ENCODE measurements around the gene CLOCK. TPM values are rescaled to one million over a fixed set of nuclear protein-coding genes. Genes with fewer than 3 reads are reported as not detected.
"Not testable (repeated sequence)": the region's sequence is repeated elsewhere in the genome, so short reads cannot be mapped to it uniquely, and the experiment has no call there.

The CLOCK gene
- total and polyA plus RNA-seq, 10 of the 15 experiments (the other 5 are each of a cell fraction or from before 2014, with no cell fraction given), result 2.8 to 11.7 (median 10.4) TPM

DNA sequence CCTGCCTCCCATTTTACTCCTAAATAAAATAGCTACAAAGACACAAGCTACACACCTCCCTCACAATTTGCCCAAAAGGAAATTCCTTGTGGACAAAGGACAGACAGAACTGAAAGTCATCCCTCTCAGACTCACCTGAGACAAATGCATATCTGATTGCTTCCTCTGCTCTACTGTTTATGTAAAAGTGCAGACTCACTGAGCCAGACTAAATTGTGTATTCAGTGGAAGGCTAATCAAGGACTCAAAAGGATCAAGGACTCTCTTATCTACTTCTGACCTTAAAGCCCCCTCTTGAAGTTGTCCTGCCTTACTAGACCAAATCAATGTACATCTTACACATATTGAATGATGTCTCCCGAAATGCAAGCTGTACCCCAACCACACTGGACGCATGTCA, 41.5 kb upstream of the CLOCK start (continued):
- TF ChIP-seq, protein P1, sequence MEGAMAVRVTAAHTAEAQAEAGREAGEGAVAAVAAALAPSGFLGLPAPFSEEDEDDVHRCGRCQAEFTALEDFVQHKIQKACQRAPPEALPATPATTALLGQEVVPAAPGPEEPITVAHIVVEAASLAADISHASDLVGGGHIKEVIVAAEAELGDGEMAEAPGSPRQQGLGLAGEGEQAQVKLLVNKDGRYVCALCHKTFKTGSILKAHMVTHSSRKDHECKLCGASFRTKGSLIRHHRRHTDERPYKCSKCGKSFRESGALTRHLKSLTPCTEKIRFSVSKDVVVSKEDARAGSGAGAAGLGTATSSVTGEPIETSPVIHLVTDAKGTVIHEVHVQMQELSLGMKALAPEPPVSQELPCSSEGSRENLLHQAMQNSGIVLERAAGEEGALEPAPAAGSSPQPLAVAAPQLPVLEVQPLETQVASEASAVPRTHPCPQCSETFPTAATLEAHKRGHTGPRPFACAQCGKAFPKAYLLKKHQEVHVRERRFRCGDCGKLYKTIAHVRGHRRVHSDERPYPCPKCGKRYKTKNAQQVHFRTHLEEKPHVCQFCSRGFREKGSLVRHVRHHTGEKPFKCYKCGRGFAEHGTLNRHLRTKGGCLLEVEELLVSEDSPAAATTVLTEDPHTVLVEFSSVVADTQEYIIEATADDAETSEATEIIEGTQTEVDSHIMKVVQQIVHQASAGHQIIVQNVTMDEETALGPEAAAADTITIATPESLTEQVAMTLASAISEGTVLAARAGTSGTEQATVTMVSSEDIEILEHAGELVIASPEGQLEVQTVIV (IDR thresholded peaks at IDR 0.05; ENCODE audit: borderline replicate concordance, partially characterized antibody), result no peak
- no peak for TF ChIP-seq FOS (IDR thresholded peaks at IDR 0.05; ENCODE audit: borderline replicate concordance, extremely low read depth, insufficient read length)
- no peak for TF ChIP-seq RB1 (IDR thresholded peaks at IDR 0.05; ENCODE audit: borderline replicate concordance)

GRCh38 chr4:55582773-55583172, 36.1 kb upstream of the CLOCK start:
- intact Hi-C loops (cut with micrococcal nuclease; ENCODE audit: unreplicated experiment), result not testable (repeated sequence)
- FAIRE-seq, result peak; percentile 100

More at GRCh38 chr4:55582773-55583172, 36.1 kb upstream of the CLOCK start:
- in situ Hi-C loops (cut with MboI); ATAC-seq; H3K4me1 ChIP-seq (ENCODE audit: control insufficient read depth, insufficient read depth, low read length); H3K27me3 ChIP-seq (replicated peaks in 1 of 2; ENCODE audit: control insufficient read depth in 2 of 2, insufficient read depth in 2 of 2, low read length in 1 of 2); H3K4me3 ChIP-seq; H4K20me1 ChIP-seq (ENCODE audit: control insufficient read depth, insufficient read depth); H3K36me3 ChIP-seq (ENCODE audit: control insufficient read depth in 2 of 2, insufficient read depth in 2 of 2, low read length in 1 of 2); H3K9ac ChIP-seq (ENCODE audit: control insufficient read depth, insufficient read depth, low read length); SMC1A ChIA-PET (ENCODE audit: uncharacterized antibody, unreplicated experiment); DNase-seq (ENCODE audit: low read depth, low spot score); BruUV-seq (replicated peaks); H3K27ac ChIP-seq (ENCODE audit: control insufficient read depth, insufficient read depth); H3K4me2 ChIP-seq (ENCODE audit: control insufficient read depth, insufficient read depth); H3K79me2 ChIP-seq (ENCODE audit: control insufficient read depth, insufficient read depth, low read length); POLR2A ChIA-PET; H3K9me3 ChIP-seq (replicated peaks; ENCODE audit: control insufficient read depth, insufficient read depth, low read length); RAD21 ChIA-PET (ENCODE audit: unreplicated experiment); H2AFZ ChIP-seq (ENCODE audit: control insufficient read depth, low read depth, low read length): not testable (repeated sequence)
- WGBS (ENCODE audit: insufficient coverage, insufficient replicate concordance, low lambda C conversion rate, missing lambda C conversion rate), result 40% methylated on average over 1 of the region's 2 CpGs
- CTCF ChIA-PET, result interaction anchor here (1.3 kb wide), 1 partner anchor 11 kb away, joined by 5 read pairs; no protein-coding TSS in a partner anchor
